PFSK-1 (cell line): ENCODE measurements around the gene PIGQ.

ENCODE experiments used
- FOXP2 ChIP-seq: optimal IDR thresholded peaks from 2 replicates; pipeline ENCODE3; 2011; ENCODE audit warnings: borderline replicate concordance, control low read depth, inconsistent platforms; ENCODE audit not compliant: insufficient read depth; ENCODE audit errors: extremely low read length, extremely low read depth
- POLR2AphosphoS5 ChIP-seq: IDR thresholded peaks from 2 replicates; pipeline ENCODE4 v1.6.1; 2012; ENCODE audit warnings: low read depth, mild to moderate bottlenecking, control low read depth, low read length, moderate library complexity
- SIN3A ChIP-seq: IDR thresholded peaks from 2 replicates; pipeline ENCODE4 v1.6.1; 2012; ENCODE audit warnings: mild to moderate bottlenecking, low read length, moderate library complexity, borderline replicate concordance; ENCODE audit not compliant: insufficient read depth
- TAF1 ChIP-seq: IDR thresholded peaks from 2 replicates; pipeline ENCODE4 v1.6.1; 2012; ENCODE audit warnings: low read length, control low read depth, borderline replicate concordance; ENCODE audit not compliant: insufficient read depth
- TF ChIP-seq, protein P1 (sequence below), 2 experiments: IDR thresholded peaks; 2 replicates each; pipeline versions ENCODE4 v1.6.1 to v1.8.0; 2011 to 2012; ENCODE audit warnings: low read depth in 2 of 2, low read length in 2 of 2, control low read depth in 1 of 2, inconsistent platforms in 1 of 2, mild to moderate bottlenecking in 1 of 2, moderate library complexity in 1 of 2; ENCODE audit not compliant: insufficient read depth in 1 of 2

PIGQ gene

DNA sequence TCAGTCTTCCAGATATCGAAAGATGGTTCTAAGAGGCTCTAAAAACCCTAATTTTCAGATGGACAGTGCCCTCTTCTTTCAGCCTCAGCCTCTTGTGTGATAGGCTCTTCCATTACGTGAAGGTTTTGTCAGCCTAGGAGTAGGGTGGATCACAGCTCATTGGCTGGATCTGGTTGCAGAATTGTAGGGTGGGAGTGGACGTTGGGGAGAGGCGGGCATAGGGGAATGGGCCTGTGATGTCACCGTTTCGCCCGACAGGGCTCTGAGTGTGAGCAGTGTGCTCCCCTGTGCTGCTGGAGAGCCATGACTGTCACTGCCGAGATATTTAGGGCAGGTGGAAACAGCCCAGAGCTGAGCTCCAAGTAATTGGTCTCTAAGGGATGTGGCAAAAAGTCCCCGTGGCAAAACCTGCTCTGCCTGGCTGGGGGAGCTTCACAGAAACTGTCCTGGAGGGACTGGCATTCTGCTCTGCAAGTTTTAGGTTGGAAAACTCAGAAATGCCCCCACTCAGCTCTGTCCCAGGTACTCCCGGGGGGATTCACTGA lies 54.8 kb downstream of the PIGQ start:
- no peak for TF ChIP-seq TAF1
- TF ChIP-seq, protein P1, sequence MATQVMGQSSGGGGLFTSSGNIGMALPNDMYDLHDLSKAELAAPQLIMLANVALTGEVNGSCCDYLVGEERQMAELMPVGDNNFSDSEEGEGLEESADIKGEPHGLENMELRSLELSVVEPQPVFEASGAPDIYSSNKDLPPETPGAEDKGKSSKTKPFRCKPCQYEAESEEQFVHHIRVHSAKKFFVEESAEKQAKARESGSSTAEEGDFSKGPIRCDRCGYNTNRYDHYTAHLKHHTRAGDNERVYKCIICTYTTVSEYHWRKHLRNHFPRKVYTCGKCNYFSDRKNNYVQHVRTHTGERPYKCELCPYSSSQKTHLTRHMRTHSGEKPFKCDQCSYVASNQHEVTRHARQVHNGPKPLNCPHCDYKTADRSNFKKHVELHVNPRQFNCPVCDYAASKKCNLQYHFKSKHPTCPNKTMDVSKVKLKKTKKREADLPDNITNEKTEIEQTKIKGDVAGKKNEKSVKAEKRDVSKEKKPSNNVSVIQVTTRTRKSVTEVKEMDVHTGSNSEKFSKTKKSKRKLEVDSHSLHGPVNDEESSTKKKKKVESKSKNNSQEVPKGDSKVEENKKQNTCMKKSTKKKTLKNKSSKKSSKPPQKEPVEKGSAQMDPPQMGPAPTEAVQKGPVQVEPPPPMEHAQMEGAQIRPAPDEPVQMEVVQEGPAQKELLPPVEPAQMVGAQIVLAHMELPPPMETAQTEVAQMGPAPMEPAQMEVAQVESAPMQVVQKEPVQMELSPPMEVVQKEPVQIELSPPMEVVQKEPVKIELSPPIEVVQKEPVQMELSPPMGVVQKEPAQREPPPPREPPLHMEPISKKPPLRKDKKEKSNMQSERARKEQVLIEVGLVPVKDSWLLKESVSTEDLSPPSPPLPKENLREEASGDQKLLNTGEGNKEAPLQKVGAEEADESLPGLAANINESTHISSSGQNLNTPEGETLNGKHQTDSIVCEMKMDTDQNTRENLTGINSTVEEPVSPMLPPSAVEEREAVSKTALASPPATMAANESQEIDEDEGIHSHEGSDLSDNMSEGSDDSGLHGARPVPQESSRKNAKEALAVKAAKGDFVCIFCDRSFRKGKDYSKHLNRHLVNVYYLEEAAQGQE (IDR thresholded peaks at IDR 0.05; ENCODE audit: insufficient read depth in 1 of 2, low read depth in 2 of 2, low read length in 2 of 2) = no peak
- TF ChIP-seq POLR2AphosphoS5 = no peak
- no peak for TF ChIP-seq FOXP2
- TF ChIP-seq SIN3A = no peak

DNA sequence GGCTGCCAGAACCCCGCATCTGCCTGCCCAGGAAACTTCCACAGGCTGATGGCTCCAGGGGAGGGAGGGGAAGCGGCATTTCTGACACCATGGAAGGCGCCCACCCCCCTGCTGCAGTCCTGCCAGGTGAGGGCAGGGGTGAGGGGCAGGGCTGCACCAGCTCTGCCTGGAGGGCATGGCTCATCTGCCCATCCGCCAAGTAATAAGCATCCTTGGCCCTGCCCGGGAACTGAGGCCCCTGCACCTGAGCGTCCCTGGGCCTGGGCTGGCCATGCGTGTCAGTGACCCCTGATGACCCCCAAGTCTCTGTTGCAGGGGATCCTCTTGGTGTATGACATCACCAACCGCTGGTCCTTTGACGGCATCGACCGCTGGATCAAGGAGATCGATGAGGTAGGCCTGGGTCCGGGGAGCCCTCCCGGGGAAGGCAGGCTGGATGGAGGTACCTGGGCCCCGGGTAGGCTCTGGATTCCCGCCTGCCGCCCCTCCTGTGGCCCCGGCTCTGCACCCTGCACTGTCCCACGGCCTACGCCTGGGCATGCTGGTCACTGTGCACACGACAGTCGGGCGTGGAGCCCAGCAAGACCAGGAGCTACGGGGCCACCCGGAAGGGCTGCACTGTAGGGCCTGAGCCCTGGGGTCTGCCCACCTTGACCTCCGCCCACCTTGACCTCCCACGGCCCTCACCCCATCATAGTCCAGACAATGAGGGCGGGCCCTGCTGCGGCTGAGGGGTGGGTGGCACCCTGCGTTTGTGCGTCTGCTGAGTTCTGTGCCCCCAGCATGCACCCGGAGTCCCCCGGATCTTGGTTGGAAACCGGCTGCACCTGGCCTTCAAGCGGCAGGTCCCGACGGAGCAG lies 55.6 kb downstream of the PIGQ start:
- TF ChIP-seq SIN3A = no peak
- no peak for TF ChIP-seq TAF1
- no peak for TF ChIP-seq POLR2AphosphoS5
- TF ChIP-seq FOXP2 = no peak
- TF ChIP-seq, protein P1 (IDR thresholded peaks at IDR 0.05; ENCODE audit: insufficient read depth in 1 of 2, low read depth in 2 of 2, low read length in 2 of 2) = no peak

DNA sequence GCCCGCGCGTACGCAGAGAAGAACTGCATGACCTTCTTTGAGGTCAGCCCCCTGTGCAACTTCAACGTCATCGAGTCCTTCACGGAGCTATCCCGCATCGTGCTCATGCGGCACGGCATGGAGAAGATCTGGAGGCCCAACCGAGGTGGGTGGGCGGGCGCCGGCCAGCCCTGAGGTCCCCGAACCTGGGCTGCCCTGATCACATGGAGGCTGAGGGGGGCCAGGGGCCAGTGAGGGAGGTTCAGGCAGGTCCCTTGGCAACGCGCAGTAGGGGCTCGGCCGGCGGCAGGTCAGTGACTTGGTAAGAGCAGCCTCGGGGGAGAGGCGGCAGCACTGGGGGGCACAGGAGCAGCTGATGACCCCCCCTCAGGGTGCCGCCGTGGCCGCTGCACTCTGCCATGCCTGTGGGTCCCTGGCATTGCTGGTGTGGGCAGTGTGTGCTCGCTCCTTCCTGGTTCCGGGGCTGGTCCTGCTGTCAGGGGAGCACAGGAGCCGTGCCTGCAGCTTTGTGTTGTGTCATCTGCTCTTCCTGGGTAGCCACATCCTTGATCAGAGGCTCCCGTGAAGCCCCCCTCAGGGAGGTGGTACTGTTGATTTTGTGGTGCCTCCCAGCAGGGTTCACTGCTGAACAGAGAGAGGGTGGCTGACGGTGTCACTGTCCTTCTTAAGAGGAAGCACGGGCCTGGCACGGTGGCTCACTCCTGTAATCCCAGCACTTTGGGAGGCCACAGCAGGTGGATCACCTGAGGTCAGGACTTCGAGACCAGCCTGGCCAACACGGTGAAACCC lies 56.4 kb downstream of the PIGQ start:
- TF ChIP-seq TAF1 (no peak), SIN3A (no peak), POLR2AphosphoS5 (no peak), FOXP2 (no peak)
- TF ChIP-seq, protein P1 (IDR thresholded peaks at IDR 0.05; ENCODE audit: insufficient read depth in 1 of 2, low read depth in 2 of 2, low read length in 2 of 2) = no peak

DNA sequence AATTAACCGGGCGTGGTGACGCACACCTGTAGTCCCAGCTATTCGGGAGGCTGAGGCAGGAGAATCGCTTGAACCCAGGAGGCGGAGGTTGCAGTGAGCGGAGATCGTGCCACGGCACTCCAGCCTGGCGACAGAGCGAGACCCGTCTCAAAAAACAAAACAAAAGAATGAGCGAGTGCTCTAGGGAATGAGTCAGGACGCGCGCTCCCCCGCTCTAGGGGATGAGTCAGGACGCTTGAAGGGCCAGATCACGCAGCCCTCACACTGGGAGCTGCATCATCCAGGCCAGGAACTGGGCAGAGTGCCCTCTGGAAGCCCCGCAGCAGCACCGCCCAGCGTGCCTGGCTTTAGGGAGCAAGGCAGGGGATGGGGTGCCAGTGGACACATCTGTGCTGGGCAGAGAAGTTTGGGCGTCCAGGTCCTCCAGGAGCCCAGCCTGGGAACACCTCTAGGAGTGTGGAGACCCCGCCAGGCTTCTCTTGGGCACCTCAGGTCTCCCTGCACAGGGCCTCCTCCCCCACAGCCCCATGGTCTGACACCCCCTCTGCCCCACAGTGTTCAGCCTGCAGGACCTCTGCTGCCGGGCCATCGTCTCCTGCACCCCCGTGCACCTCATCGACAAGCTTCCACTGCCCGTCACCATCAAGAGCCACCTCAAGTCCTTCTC lies 57.2 kb downstream of the PIGQ start:
- TF ChIP-seq FOXP2 (no peak), POLR2AphosphoS5 (no peak), SIN3A (no peak)
- TF ChIP-seq, protein P1 (IDR thresholded peaks at IDR 0.05; ENCODE audit: insufficient read depth in 1 of 2, low read depth in 2 of 2, low read length in 2 of 2) = no peak
